GM21367 (cell line): ENCODE results near the gene NF1.
"Not testable (repeated sequence)": the region's sequence is repeated elsewhere in the genome, so short reads cannot be mapped to it uniquely, and the experiment has no call there.

Experiments
- ATAC-seq: cut with Tn5 transposase; IDR thresholded peaks from one replicate; pipeline ENCODE4 v1.9.1; 2021; ENCODE audit not compliant: unreplicated experiment

Gene NF1

GRCh38 chr17:31251105-31251969 is 156.6 kb downstream of the NF1 start:
- no peak for ATAC-seq

- no peak for ATAC-seq
Observed at GRCh38 chr17:31251970-31252328, 157.2 kb downstream of the NF1 start.

- ATAC-seq, result no peak
Observed at GRCh38 chr17:31252741-31253140, 158.0 kb downstream of the NF1 start.

DNA sequence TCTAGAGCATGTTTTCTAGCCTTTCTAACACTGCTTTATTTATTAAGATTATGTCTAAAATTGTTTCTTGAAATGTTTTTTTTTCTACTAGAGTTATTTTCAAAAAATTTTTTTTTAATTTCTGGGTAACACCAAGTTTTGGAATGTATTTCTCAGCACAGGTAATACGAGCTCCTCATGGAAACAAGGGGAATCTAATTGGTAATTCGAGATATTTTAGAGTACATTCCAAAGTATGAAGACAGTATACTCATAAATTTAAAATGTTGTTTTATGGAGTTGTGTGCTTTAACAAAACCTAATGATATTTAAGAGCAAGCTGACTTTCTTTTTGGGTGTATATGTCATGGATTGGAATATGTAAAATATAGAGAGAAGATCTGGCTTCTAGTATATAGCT is 159.9 kb downstream of the NF1 start:
- ATAC-seq, result no peak

DNA sequence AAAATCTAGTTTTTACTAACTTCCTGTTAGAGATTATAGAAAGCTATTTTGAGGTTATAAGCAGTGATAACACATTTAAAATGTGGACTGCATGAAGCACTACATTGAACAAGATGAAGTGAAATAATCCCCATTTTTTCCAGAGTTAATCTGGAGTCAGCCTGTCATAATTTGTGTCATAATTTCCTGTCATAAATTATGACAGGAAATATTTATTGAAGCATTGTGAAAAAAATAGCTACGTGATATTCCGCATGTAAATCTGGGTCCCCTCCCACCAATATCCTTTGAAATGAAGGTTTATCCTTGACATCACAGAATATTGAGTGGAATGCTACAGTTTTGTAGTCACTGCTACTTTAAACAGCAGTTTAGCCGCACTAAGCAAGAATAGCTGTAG is 162.2 kb downstream of the NF1 start:
- no peak for ATAC-seq

DNA sequence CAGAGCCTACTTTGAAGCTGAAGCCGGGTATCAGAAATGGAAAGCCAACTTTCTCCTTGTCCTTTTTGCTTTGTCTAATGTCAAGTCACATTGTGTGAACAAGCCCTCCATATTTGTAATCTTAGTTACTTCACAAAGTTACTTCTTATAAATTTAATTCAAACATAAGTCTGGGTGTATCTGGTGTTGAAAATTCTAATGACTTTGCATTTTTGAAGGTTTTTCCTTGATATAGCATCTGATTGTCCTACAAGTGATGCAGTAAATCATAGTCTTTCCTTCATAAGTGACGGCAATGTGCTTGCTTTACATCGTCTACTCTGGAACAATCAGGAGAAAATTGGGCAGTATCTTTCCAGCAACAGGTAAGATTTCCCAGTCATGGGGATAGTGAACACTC is 165.4 kb downstream of the NF1 start:
- ATAC-seq, result no peak

DNA sequence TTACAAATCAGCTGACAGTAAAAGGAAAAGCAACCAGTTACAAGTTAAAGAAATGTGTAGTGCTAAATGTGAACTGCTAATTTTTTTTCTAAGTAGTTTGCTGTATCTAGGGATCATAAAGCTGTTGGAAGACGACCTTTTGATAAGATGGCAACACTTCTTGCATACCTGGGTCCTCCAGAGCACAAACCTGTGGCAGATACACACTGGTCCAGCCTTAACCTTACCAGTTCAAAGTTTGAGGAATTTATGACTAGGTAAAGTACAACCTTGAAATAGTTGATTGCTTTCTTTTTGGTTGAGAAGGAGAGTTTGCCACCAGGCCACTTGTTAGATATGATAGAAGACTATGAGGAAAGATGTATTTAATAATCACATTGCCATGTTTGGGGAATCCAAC is 166.8 kb downstream of the NF1 start:
- no peak for ATAC-seq

GRCh38 chr17:31262923-31263322 is 168.1 kb downstream of the NF1 start:
- not testable (repeated sequence) for ATAC-seq

DNA sequence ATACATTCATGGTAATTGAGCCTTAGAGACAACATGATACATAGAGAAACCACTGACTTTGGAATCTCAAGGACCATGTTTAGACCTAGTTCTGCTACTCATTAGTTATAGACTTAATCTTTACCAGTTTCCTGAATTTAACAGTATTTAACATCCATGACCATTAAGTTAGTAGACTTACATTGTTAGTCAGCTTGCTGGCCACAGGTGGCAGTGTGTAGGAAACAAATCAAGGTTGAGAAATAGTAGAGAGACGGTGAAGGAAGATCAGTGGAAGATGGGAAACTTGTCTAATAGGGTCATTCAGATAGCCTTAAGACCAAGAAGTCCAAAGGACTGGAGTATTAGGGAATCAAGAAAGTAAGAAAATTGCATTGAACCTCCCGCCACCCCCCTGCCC is 171.3 kb downstream of the NF1 start:
- no peak for ATAC-seq

DNA sequence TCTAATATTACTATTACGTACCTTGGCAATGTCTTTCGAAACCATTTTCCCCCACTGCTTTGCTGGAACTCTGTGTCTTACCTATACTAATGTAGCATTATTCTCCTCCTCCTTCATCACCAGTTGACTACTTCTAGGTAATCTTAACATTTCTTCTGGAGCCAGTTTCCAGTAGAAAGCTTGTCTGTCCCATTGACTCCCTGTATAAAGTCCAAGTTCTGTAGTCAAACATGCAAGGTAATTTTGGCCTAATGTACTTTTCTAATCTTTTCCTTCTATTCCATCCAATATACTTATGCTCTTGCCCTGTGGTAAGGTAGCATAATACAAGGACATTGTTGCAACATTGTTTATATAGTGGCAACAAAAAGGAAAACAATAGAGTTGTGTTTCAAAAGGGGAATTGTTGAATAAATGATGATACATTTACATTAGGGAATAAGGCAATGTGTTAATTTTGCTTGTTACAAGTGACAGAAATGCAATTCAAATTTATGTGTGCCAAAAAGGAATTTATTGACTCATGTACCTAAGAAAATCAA is 174.3 kb downstream of the NF1 start:
- no peak for ATAC-seq

DNA sequence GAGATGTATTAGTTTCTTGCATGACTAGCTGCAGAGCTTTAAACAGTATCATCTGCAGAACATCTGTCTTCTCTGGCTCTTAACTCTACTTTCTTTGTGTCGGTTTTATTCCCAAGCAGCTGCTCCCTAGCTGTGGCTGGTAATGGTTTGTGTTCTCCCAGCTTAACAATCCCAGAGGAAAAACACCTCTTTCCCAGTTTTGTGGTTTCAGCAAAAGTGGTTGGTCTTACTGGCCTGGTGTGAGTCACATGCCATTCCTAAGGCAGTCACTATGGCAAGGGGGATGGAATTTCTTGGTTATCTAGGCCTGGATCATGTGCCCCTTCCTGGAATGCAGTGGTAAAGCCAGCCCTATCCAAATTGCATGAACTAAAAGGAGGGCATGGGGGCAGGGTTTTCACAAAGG is 174.8 kb downstream of the NF1 start:
- no peak for ATAC-seq

- ATAC-seq, result no peak
Observed at GRCh38 chr17:31272236-31272635, 177.5 kb downstream of the NF1 start.

- ATAC-seq, result no peak
Observed at GRCh38 chr17:31272803-31273202, 178.0 kb downstream of the NF1 start.

DNA sequence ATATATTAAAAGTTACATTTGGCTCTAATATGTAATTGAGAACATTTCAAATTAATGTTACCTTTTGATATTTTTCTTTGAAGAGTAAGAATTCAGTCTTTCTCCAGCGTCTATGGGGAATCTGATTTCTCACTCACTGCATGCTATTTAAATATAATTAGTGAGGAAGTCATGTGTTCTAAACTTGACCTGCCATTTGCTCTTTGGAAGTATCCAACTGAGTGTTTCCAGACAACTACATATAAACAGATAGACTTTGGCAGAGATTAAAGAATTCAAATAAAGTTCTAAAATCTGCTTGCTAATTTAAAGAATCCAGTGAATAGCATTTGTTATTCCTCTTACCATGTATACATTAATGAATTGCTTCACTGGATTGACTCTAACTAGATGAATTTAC is 178.7 kb downstream of the NF1 start:
- ATAC-seq, result no peak

DNA sequence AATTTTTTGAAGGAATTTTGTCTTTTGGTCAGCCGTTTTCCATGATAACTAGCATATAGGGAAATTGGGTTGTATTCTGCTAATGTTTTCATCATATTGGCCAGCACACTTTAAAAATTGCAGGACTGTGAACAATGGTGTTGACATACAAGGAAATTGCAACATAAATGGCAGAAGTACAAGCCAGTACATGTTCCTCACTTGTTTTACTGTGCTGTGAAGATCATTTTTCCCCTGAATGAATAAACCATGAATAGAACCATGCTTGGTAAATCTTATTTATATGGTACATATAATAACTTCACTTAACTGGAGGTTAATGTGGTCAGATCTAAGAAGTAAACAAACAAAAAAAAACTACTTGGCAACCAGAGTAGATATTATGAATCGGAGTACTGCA is 179.5 kb downstream of the NF1 start:
- no peak for ATAC-seq

DNA sequence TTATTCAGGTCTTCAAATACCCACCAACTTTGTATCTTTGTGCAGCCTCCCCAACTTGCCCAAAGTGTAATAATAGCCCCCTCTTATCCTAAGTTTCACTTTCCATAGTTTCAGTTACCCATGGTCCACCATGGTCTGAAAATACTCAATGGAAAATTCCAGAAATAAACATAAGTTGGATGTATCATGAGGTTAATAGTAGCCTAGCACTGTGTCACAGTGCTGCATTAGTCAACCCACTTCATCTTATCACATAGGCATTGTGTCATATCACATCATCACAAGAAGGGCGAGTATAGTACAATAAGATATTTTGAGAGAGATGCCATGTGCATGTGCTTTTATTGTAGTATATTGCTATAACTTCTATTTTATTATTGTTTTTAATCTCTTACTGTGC is 180.3 kb downstream of the NF1 start:
- ATAC-seq, result no peak

DNA sequence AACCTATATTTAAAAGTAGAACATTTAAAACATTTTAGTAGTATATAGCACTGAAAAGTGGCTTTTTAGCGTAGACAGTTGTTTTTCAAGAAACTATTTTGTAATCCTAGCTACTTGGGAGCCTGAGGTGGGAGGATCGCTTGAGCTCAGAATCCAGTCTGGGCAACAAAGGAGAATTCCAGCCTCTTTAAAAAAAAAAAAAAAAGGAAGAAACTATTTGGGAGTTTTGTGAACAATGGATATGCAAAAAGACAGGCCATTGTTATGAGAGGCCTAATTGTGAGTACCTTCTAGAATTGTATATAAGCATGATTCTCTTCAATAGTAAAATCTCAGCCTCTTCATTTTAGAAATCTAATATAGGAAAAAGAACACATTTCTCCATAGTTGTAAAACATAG is 184.6 kb downstream of the NF1 start:
- ATAC-seq, result no peak

DNA sequence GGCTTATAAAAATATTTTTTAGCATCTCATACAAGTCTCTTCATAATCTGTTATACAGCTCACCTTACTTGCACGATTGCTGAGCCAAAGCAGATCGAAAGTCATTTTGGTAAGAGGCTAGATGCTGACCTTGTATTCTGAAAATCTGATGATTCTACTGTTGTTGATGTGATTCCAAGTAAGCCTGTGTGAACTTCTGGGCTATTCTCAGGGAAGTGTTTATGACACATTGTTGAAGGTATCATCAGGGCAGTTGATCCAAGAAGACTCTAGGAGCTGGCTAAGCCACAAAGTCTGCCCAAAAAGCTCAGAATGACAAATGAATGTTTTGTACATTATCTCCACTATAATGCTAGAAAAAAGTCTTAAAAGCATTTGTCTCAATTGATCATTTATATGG is 186.3 kb downstream of the NF1 start:
- no peak for ATAC-seq

DNA sequence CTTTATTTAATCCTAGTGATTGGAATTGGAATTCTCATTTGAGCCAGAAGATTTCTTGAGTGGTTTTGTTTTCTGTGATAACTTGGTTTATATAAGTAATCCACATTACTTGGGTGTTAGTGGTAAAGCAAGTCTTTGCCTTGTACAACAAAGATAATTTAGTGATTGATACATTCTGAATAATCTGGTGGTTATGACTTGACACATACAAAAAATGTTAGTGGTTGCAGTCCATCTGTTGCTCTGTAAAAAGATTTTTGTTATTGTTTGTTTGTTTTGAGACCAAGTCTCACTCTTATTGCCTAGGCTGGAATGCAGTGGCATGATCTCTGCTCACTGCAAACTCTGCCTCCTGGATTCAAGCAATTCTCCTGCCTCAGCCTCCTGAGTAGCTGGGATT is 189.1 kb downstream of the NF1 start:
- no peak for ATAC-seq

DNA sequence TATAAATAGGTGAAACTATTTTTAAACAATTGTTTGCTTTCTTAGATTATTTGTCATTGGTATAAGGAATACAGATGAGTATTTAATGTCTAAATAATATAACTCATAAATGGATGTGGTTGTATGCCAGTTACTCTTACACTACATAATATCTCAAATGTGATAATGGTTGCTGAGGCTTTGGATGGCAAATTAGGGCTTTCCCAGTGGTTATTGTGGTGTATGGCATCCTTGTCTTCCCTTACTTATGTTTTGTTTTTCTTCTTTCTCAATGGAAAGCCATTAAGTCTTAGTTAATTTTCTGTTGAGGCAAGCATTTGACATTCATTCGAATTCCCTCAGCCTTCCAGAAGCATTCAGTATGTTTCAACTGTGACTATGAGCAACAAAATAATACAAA is 191.8 kb downstream of the NF1 start:
- no peak for ATAC-seq

- ATAC-seq, result not testable (repeated sequence)
Observed at GRCh38 chr17:31287932-31288331, 193.2 kb downstream of the NF1 start.

GRCh38 chr17:31289790-31290189 is 195.0 kb downstream of the NF1 start:
- no peak for ATAC-seq

DNA sequence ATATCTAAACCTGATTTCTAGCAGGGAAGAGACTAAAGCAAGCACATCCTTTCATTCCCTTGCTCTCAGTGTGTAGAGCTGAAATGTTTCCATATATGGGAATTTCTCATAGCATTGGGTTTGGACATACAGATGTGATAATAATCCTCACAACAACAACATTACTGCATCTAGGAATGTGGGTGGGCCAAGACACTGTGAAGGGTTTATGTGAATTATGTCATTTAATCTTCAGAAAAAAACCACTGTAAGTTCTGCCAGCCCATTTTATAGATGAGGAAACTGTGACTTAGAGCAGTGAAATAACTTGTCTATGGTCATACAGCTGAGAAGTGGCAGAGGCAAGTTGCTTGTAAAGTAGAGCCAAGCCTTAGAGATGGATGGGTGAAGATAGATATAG is 197.0 kb downstream of the NF1 start:
- ATAC-seq, result no peak
